ENCODE results near the gene WIPF1.

Gene WIPF1

DNA sequence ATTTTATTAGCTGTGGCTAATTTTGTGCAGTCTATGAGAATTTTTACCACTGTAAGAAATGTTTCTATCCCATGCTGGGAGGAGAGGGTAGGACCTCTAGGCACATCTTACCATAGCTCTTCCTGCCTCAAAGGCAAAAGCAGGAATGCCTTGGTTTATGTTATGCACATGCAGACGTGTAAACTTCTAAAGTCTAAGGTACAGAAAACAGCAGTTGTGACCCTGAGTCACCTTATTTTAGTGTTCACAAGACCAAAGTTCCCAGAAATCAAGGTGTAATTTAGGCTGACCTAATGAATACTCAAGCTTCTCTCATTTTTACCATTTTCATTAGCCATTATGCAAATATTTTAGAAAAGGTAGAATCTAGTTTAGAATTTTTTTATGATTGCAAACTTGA lies 15.4 kb upstream of the WIPF1 start:
- no peak overlapping the region for H3K4me3 ChIP-seq (ENCODE audit: low read depth, low read length)
- TF ChIP-seq, protein P1, sequence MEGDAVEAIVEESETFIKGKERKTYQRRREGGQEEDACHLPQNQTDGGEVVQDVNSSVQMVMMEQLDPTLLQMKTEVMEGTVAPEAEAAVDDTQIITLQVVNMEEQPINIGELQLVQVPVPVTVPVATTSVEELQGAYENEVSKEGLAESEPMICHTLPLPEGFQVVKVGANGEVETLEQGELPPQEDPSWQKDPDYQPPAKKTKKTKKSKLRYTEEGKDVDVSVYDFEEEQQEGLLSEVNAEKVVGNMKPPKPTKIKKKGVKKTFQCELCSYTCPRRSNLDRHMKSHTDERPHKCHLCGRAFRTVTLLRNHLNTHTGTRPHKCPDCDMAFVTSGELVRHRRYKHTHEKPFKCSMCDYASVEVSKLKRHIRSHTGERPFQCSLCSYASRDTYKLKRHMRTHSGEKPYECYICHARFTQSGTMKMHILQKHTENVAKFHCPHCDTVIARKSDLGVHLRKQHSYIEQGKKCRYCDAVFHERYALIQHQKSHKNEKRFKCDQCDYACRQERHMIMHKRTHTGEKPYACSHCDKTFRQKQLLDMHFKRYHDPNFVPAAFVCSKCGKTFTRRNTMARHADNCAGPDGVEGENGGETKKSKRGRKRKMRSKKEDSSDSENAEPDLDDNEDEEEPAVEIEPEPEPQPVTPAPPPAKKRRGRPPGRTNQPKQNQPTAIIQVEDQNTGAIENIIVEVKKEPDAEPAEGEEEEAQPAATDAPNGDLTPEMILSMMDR (IDR thresholded peaks at IDR 0.05; ENCODE audit: borderline replicate concordance, insufficient read depth, low read depth, low read length): no peak

GRCh38 chr2:174611854-174612253 lies 14.2 kb upstream of the WIPF1 start:
- no peak overlapping the region for H3K4me3 ChIP-seq (ENCODE audit: low read depth, low read length)
- TF ChIP-seq, protein P1 (IDR thresholded peaks at IDR 0.05; ENCODE audit: borderline replicate concordance, insufficient read depth, low read depth, low read length): no peak

DNA sequence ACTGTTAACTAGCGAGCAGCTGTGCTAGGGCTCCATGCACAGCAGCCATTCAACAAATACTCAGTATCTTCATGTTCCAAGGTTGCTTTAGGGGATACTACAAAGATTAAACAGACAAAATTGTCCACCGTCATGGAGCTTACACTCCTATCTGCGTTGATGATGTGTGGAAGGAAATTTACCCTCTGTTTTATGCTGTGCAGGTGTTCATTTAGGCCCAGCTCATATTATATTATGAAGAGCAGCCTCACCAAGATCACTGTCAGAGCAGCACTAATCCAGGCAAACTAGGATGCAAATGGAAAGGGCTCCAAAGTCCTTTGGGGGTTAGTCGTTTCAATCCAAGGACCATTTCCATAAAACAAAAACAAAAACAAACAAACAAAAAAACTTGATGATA lies 13.4 kb upstream of the WIPF1 start:
- H3K4me3 ChIP-seq (ENCODE audit: low read depth, low read length): no peak overlapping the region
- TF ChIP-seq, protein P1 (IDR thresholded peaks at IDR 0.05; ENCODE audit: borderline replicate concordance, insufficient read depth, low read depth, low read length): no peak

GRCh38 chr2:174610243-174610995 lies 12.8 kb upstream of the WIPF1 start:
- H3K4me3 ChIP-seq (ENCODE audit: low read depth, low read length): no peak overlapping the region
- TF ChIP-seq, protein P1 (IDR thresholded peaks at IDR 0.05; ENCODE audit: borderline replicate concordance, insufficient read depth, low read depth, low read length): no peak

DNA sequence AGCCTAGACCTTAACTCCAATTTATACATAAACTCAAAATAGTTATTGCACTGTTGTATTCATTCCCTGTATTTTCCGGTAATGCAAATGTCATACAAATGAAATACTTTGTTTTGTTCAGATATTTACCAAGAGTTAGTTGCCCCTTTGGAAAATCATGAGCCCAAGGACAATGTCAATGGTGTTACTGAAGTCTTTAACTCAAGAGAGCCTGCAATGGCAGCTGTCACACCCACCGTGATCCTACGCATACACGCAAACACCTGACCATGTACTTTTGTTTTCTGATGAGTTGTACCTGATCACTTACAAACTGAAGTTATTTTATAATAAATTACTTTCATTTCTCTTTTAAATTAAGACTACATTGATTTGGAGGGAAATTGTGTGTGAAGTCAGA lies 11.7 kb upstream of the WIPF1 start:
- H3K4me3 ChIP-seq (ENCODE audit: low read depth, low read length): no peak overlapping the region
- TF ChIP-seq, protein P1 (IDR thresholded peaks at IDR 0.05; ENCODE audit: borderline replicate concordance, insufficient read depth, low read depth, low read length): no peak

DNA sequence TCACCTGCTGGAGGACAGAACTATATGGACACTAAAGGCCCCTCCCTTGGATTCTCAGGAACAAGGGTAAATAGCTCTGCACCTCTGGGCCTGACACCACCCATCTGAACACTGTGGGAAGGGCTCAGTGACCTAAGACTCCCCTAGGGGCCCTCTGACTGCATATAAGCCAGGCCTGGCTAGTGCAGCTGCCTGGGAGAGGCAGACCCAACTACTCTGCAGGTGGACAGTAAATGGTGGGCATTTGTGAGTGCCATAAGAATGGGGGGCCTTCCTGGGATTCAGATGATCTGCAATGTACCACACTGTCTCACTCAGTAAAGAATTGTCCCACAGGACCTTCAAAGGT lies 11.2 kb upstream of the WIPF1 start:
- no peak overlapping the region for H3K4me3 ChIP-seq (ENCODE audit: low read depth, low read length)
- TF ChIP-seq, protein P1 (IDR thresholded peaks at IDR 0.05; ENCODE audit: borderline replicate concordance, insufficient read depth, low read depth, low read length): no peak
